ENCODE measurements around the gene SFT2D3. TPM values are rescaled to one million over a fixed set of nuclear protein-coding genes. Genes with fewer than 3 reads are reported as not detected.

Gene SFT2D3
- total RNA-seq, 3 donors from 2014 or later (not counting 1 experiment from before 2014, with no cell fraction given): 5.5 to 6.6 (median 6.4) TPM

GRCh38 chr2:127683757-127684156 lies 17.5 kb upstream of the SFT2D3 start:
- no peak for DNase-seq
- Mint-ChIP-seq H3K4me1 (peaks cover 0 to 4% of the 10 kb centered on the region in 2 donors), H3K27ac (no peak overlapping the region), H3K4me3 (no peak overlapping the region), H3K36me3 (no peaks in the 10 kb centered on the region), H3K9me3 (no peaks in the 10 kb centered on the region), H3K27me3 (ENCODE audit: low read depth in 2 of 2) (peaks cover 15 to 40% of the 10 kb centered on the region in 2 donors)
- no peak overlapping the region for H3K27ac ChIP-seq (ENCODE audit: low read length)
- no peaks in the 10 kb centered on the region for H3K36me3 ChIP-seq (ENCODE audit: control insufficient read depth, insufficient read depth, low read length)
- intact Hi-C loops (cut with micrococcal nuclease): no loop called here
- ATAC-seq: no peak
- TF ChIP-seq CTCF (IDR thresholded peaks at IDR 0.05): no peak
- H3K4me1 ChIP-seq (ENCODE audit: control insufficient read depth, insufficient read depth, low read length): peaks cover 4% of the 10 kb centered on the region
- H3K4me3 ChIP-seq (ENCODE audit: low read length): no peak overlapping the region
- WGBS (ENCODE audit: insufficient coverage): 93% methylated on average over 14 of the region's 15 CpGs
- no peaks in the 10 kb centered on the region for H3K9me3 ChIP-seq (ENCODE audit: control insufficient read depth, insufficient read depth, low read length)
- H3K27me3 ChIP-seq (ENCODE audit: control insufficient read depth, insufficient read depth, low read length): no peaks in the 10 kb centered on the region

GRCh38 chr2:127685410-127686080 lies 15.8 kb upstream of the SFT2D3 start:
- 81% methylated on average over 8 of the region's 8 CpGs for WGBS (ENCODE audit: insufficient coverage)
- Mint-ChIP-seq H3K27me3 (ENCODE audit: low read depth in 2 of 2) (peaks cover 17 to 36% of the 10 kb centered on the region in 2 donors), H3K36me3 (no peaks in the 10 kb centered on the region)

GRCh38 chr2:127688405-127688804 lies 12.9 kb upstream of the SFT2D3 start:
- Mint-ChIP-seq H3K27ac (no peak overlapping the region), H3K36me3 (peaks cover 12% of the 10 kb centered on the region), H3K9me3 (peaks cover 5 to 12% of the 10 kb centered on the region in 2 donors), H3K4me1 (no peaks in the 10 kb centered on the region), H3K4me3 (no peak overlapping the region), H3K27me3 (ENCODE audit: low read depth in 2 of 2) (peaks cover 12 to 27% of the 10 kb centered on the region in 2 donors)
- Histone ChIP-seq H3K27ac (ENCODE audit: low read length) (no peak overlapping the region), H3K36me3 (ENCODE audit: control insufficient read depth, insufficient read depth, low read length) (no peaks in the 10 kb centered on the region), H3K9me3 (ENCODE audit: control insufficient read depth, insufficient read depth, low read length) (peaks cover 10% of the 10 kb centered on the region), H3K4me3 (ENCODE audit: low read length) (no peak overlapping the region), H3K27me3 (ENCODE audit: control insufficient read depth, insufficient read depth, low read length) (no peaks in the 10 kb centered on the region), H3K4me1 (ENCODE audit: control insufficient read depth, insufficient read depth, low read length) (no peaks in the 10 kb centered on the region)
- DNase-seq (no peak), ATAC-seq (no peak)
- WGBS (ENCODE audit: insufficient coverage): no CpG with 5 or more reads among the region's 1 CpG
- no peak for TF ChIP-seq CTCF (IDR thresholded peaks at IDR 0.05)
- intact Hi-C loops (cut with micrococcal nuclease): no loop called here

More at GRCh38 chr2:127685410-127686080, 15.8 kb upstream of the SFT2D3 start:
- Mint-ChIP-seq H3K27ac (no peak overlapping the region), H3K9me3 (no peaks in the 10 kb centered on the region), H3K4me1 (peaks cover 0 to 4% of the 10 kb centered on the region in 2 donors), H3K4me3 (no peak overlapping the region)
- H3K4me1 ChIP-seq (ENCODE audit: control insufficient read depth, insufficient read depth, low read length): peaks cover 4% of the 10 kb centered on the region
- H3K36me3 ChIP-seq (ENCODE audit: control insufficient read depth, insufficient read depth, low read length): no peaks in the 10 kb centered on the region
- H3K27me3 ChIP-seq (ENCODE audit: control insufficient read depth, insufficient read depth, low read length): no peaks in the 10 kb centered on the region
- no peak for TF ChIP-seq CTCF (IDR thresholded peaks at IDR 0.05)
- no peak overlapping the region for H3K4me3 ChIP-seq (ENCODE audit: low read length)
- DNase-seq: no peak
- no peak for ATAC-seq
- H3K9me3 ChIP-seq (ENCODE audit: control insufficient read depth, insufficient read depth, low read length): peaks cover 5% of the 10 kb centered on the region
- H3K27ac ChIP-seq (ENCODE audit: low read length): no peak overlapping the region
- intact Hi-C loops (cut with micrococcal nuclease): no loop called here

GRCh38 chr2:127690696-127691095 lies 10.6 kb upstream of the SFT2D3 start:
- ATAC-seq: no peak
- H3K36me3 ChIP-seq (ENCODE audit: control insufficient read depth, insufficient read depth, low read length): no peaks in the 10 kb centered on the region
- 87% methylated on average over 2 of the region's 2 CpGs for WGBS (ENCODE audit: insufficient coverage)
- Mint-ChIP-seq H3K4me3 (no peak overlapping the region), H3K9me3 (peaks cover 5 to 12% of the 10 kb centered on the region in 2 donors), H3K4me1 (no peaks in the 10 kb centered on the region), H3K36me3 (peaks cover 12% of the 10 kb centered on the region), H3K27me3 (ENCODE audit: low read depth in 2 of 2) (peaks cover 12 to 16% of the 10 kb centered on the region in 2 donors), H3K27ac (no peak overlapping the region)
- no peaks in the 10 kb centered on the region for H3K4me1 ChIP-seq (ENCODE audit: control insufficient read depth, insufficient read depth, low read length)
- H3K4me3 ChIP-seq (ENCODE audit: low read length): no peak overlapping the region
- H3K27ac ChIP-seq (ENCODE audit: low read length): no peak overlapping the region
- no peak for TF ChIP-seq CTCF (IDR thresholded peaks at IDR 0.05)
- DNase-seq: no peak
- intact Hi-C loops (cut with micrococcal nuclease): no loop called here
- H3K27me3 ChIP-seq (ENCODE audit: control insufficient read depth, insufficient read depth, low read length): no peaks in the 10 kb centered on the region
- H3K9me3 ChIP-seq (ENCODE audit: control insufficient read depth, insufficient read depth, low read length): peaks cover 10% of the 10 kb centered on the region
